Activated naive CD8-positive, alpha-beta T cell (primary cell): ENCODE data around the gene MT1A.
"Not testable (repeated sequence)": the region's sequence is repeated elsewhere in the genome, so short reads cannot be mapped to it uniquely, and the experiment has no call there.

ENCODE experiments used
- H3K27ac Mint-ChIP-seq: one replicate; pipeline ENCODE4 v1.8.0; 2021; ENCODE audit warnings: mixed read lengths
- H3K27me3 Mint-ChIP-seq: one replicate; pipeline ENCODE4 v1.8.0; 2021; ENCODE audit warnings: mixed read lengths
- H3K36me3 Mint-ChIP-seq: one replicate; pipeline ENCODE4 v1.8.0; 2021; ENCODE audit warnings: mixed read lengths
- H3K4me1 Mint-ChIP-seq: one replicate; pipeline ENCODE4 v1.8.0; 2021; ENCODE audit warnings: low read depth, mixed read lengths
- H3K4me3 Mint-ChIP-seq: one replicate; pipeline ENCODE4 v1.8.0; 2021; ENCODE audit warnings: mild to moderate bottlenecking, mixed read lengths
- H3K9me3 Mint-ChIP-seq: one replicate; pipeline ENCODE4 v1.8.0; 2021; ENCODE audit warnings: low read depth, mixed read lengths

Gene MT1A

GRCh38 chr16:56647641-56648431 lies 9.4 kb downstream of the MT1A start:
- Mint-ChIP-seq H3K9me3 (no peaks in the 10 kb centered on the region), H3K4me1 (peaks cover 15% of the 10 kb centered on the region), H3K27ac (no peak overlapping the region), H3K4me3 (no peak overlapping the region), H3K36me3 (no peaks in the 10 kb centered on the region), H3K27me3 (no peaks in the 10 kb centered on the region)

- Mint-ChIP-seq H3K4me1 (peaks cover 3% of the 10 kb centered on the region), H3K9me3 (no peaks in the 10 kb centered on the region), H3K36me3 (no peaks in the 10 kb centered on the region), H3K27ac (no peak overlapping the region), H3K4me3 (no peak overlapping the region), H3K27me3 (no peaks in the 10 kb centered on the region)
Observed at GRCh38 chr16:56649271-56649670, 10.8 kb downstream of the MT1A start.

GRCh38 chr16:56649820-56650219 lies 11.4 kb downstream of the MT1A start:
- Mint-ChIP-seq H3K4me3 (no peak overlapping the region), H3K27me3 (no peaks in the 10 kb centered on the region), H3K36me3 (no peaks in the 10 kb centered on the region), H3K27ac (no peak overlapping the region), H3K9me3 (no peaks in the 10 kb centered on the region), H3K4me1 (no peaks in the 10 kb centered on the region)

- H3K4me3 Mint-ChIP-seq: no peak within 1 kb of the TSS
- no peaks in the 10 kb centered on the region for H3K27me3 Mint-ChIP-seq
- no peak within 1 kb of the TSS for H3K27ac Mint-ChIP-seq
- H3K36me3 Mint-ChIP-seq: no peaks in the 10 kb centered on the region
- H3K9me3 Mint-ChIP-seq: no peaks in the 10 kb centered on the region
- H3K4me1 Mint-ChIP-seq: no peaks in the 10 kb centered on the region
Observed at GRCh38 chr16:56651586-56651985, 13.1 kb downstream of the MT1A start, which contains the start of gene MT1B. MT1B (plus strand) TSS chr16:56651886; CDS start chr16:56651954, 68 bp downstream.

GRCh38 chr16:56652600-56652999 lies 14.1 kb downstream of the MT1A start:
- Mint-ChIP-seq H3K27me3 (no peaks in the 10 kb centered on the region), H3K27ac (no peak overlapping the region), H3K4me1 (peaks cover 4% of the 10 kb centered on the region), H3K4me3 (no peak overlapping the region), H3K9me3 (no peaks in the 10 kb centered on the region), H3K36me3 (no peaks in the 10 kb centered on the region)

- Mint-ChIP-seq H3K27me3 (no peaks in the 10 kb centered on the region), H3K36me3 (no peaks in the 10 kb centered on the region), H3K4me1 (peaks cover 8% of the 10 kb centered on the region), H3K9me3 (no peaks in the 10 kb centered on the region), H3K27ac (no peak overlapping the region), H3K4me3 (no peak overlapping the region)
Observed at GRCh38 chr16:56653218-56653617, 14.8 kb downstream of the MT1A start.

GRCh38 chr16:56657555-56658326 lies 19.3 kb downstream of the MT1A start, which contains the start of gene MT1F:
MT1F (plus strand) TSS chr16:56657959; CDS start chr16:56658059, 100 bp downstream.
- Mint-ChIP-seq H3K4me1 (peaks cover 40% of the 10 kb centered on the region), H3K36me3 (peaks cover 3% of the 10 kb centered on the region), H3K4me3 (peak within 1 kb of the TSS; percentile 96), H3K27me3 (no peaks in the 10 kb centered on the region), H3K9me3 (no peaks in the 10 kb centered on the region), H3K27ac (peak within 1 kb of the TSS; percentile 86)

- Mint-ChIP-seq H3K27ac (peak overlapping the region; percentile 86), H3K4me3 (peak overlapping the region; percentile 96), H3K9me3 (no peaks in the 10 kb centered on the region), H3K27me3 (no peaks in the 10 kb centered on the region), H3K4me1 (peaks cover 42% of the 10 kb centered on the region), H3K36me3 (peaks cover 3% of the 10 kb centered on the region)
Observed at GRCh38 chr16:56658327-56658875, 19.9 kb downstream of the MT1A start.

- H3K36me3 Mint-ChIP-seq: peaks cover 8% of the 10 kb centered on the region
- peaks cover 42% of the 10 kb centered on the region for H3K4me1 Mint-ChIP-seq
- peak overlapping the region; percentile 88 for H3K4me3 Mint-ChIP-seq
- H3K27me3 Mint-ChIP-seq: peaks cover 4% of the 10 kb centered on the region
- H3K9me3 Mint-ChIP-seq: no peaks in the 10 kb centered on the region
- H3K27ac Mint-ChIP-seq: peak overlapping the region; percentile 91
Observed at GRCh38 chr16:56662357-56663354, 24.2 kb downstream of the MT1A start.

GRCh38 chr16:56664506-56664905 lies 26.0 kb downstream of the MT1A start:
- Mint-ChIP-seq H3K4me1 (peaks cover 41% of the 10 kb centered on the region), H3K27ac (no peak overlapping the region), H3K27me3 (peaks cover 15% of the 10 kb centered on the region), H3K36me3 (peaks cover 12% of the 10 kb centered on the region), H3K9me3 (no peaks in the 10 kb centered on the region), H3K4me3 (no peak overlapping the region)

GRCh38 chr16:56665286-56666261 lies 27.1 kb downstream of the MT1A start:
- Mint-ChIP-seq H3K36me3 (peaks cover 12% of the 10 kb centered on the region), H3K27me3 (peaks cover 19% of the 10 kb centered on the region), H3K4me1 (peaks cover 41% of the 10 kb centered on the region)
- not testable (repeated sequence) for H3K9me3 Mint-ChIP-seq, H3K4me3 Mint-ChIP-seq, H3K27ac Mint-ChIP-seq

- Mint-ChIP-seq H3K9me3 (no peaks in the 10 kb centered on the region), H3K27ac (no peak within 1 kb of the TSS), H3K27me3 (peaks cover 23% of the 10 kb centered on the region), H3K4me3 (peak within 1 kb of the TSS; percentile 63), H3K36me3 (peaks cover 12% of the 10 kb centered on the region), H3K4me1 (peaks cover 24% of the 10 kb centered on the region)
Observed at GRCh38 chr16:56667581-56668571, 29.4 kb downstream of the MT1A start, which contains the start of gene MT1G. MT1G (minus strand) TSS chr16:56668065; CDS start chr16:56667993, 72 bp downstream.
